ENCODE results near the gene PCA3.

DNA sequence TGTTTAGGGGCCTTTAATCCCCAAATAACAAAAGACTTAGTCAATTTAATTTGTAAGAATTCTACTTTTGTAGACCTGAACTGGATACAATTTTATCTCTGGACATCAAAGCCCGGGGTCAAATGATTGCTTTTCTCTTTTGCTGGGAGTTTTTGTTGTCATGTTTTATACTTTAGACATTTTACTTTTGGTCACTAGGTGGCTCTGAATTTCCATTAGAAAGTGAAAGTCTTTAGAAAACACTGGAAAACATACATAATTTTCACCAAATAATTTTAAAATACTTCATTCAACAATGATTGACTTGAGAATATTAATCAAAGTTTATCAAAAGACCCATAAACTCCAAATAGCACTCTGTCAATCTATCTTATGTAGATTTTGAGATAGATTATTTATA is 2.8 kb upstream of the PCA3 start:
- TF ChIP-seq, protein P1, sequence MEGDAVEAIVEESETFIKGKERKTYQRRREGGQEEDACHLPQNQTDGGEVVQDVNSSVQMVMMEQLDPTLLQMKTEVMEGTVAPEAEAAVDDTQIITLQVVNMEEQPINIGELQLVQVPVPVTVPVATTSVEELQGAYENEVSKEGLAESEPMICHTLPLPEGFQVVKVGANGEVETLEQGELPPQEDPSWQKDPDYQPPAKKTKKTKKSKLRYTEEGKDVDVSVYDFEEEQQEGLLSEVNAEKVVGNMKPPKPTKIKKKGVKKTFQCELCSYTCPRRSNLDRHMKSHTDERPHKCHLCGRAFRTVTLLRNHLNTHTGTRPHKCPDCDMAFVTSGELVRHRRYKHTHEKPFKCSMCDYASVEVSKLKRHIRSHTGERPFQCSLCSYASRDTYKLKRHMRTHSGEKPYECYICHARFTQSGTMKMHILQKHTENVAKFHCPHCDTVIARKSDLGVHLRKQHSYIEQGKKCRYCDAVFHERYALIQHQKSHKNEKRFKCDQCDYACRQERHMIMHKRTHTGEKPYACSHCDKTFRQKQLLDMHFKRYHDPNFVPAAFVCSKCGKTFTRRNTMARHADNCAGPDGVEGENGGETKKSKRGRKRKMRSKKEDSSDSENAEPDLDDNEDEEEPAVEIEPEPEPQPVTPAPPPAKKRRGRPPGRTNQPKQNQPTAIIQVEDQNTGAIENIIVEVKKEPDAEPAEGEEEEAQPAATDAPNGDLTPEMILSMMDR (IDR thresholded peaks at IDR 0.05) = peak; percentile 50
- TF ChIP-seq, protein P2, sequence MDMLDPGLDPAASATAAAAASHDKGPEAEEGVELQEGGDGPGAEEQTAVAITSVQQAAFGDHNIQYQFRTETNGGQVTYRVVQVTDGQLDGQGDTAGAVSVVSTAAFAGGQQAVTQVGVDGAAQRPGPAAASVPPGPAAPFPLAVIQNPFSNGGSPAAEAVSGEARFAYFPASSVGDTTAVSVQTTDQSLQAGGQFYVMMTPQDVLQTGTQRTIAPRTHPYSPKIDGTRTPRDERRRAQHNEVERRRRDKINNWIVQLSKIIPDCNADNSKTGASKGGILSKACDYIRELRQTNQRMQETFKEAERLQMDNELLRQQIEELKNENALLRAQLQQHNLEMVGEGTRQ (IDR thresholded peaks at IDR 0.05) = no peak
- TF ChIP-seq HDAC2 (IDR thresholded peaks at IDR 0.05) = no peak
- TF ChIP-seq, protein P3, sequence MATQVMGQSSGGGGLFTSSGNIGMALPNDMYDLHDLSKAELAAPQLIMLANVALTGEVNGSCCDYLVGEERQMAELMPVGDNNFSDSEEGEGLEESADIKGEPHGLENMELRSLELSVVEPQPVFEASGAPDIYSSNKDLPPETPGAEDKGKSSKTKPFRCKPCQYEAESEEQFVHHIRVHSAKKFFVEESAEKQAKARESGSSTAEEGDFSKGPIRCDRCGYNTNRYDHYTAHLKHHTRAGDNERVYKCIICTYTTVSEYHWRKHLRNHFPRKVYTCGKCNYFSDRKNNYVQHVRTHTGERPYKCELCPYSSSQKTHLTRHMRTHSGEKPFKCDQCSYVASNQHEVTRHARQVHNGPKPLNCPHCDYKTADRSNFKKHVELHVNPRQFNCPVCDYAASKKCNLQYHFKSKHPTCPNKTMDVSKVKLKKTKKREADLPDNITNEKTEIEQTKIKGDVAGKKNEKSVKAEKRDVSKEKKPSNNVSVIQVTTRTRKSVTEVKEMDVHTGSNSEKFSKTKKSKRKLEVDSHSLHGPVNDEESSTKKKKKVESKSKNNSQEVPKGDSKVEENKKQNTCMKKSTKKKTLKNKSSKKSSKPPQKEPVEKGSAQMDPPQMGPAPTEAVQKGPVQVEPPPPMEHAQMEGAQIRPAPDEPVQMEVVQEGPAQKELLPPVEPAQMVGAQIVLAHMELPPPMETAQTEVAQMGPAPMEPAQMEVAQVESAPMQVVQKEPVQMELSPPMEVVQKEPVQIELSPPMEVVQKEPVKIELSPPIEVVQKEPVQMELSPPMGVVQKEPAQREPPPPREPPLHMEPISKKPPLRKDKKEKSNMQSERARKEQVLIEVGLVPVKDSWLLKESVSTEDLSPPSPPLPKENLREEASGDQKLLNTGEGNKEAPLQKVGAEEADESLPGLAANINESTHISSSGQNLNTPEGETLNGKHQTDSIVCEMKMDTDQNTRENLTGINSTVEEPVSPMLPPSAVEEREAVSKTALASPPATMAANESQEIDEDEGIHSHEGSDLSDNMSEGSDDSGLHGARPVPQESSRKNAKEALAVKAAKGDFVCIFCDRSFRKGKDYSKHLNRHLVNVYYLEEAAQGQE (IDR thresholded peaks at IDR 0.05) = no peak
- TF ChIP-seq, protein P4, sequence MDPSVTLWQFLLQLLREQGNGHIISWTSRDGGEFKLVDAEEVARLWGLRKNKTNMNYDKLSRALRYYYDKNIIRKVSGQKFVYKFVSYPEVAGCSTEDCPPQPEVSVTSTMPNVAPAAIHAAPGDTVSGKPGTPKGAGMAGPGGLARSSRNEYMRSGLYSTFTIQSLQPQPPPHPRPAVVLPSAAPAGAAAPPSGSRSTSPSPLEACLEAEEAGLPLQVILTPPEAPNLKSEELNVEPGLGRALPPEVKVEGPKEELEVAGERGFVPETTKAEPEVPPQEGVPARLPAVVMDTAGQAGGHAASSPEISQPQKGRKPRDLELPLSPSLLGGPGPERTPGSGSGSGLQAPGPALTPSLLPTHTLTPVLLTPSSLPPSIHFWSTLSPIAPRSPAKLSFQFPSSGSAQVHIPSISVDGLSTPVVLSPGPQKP (IDR thresholded peaks at IDR 0.05; ENCODE audit: low read depth, low read length) = no peak
- TF ChIP-seq POLR2A (IDR thresholded peaks at IDR 0.05; ENCODE audit: low read length) = no peak
- no peak for TF ChIP-seq BHLHE40 (IDR thresholded peaks at IDR 0.05; ENCODE audit: low read depth, low read length)
- TF ChIP-seq EP300 (IDR thresholded peaks at IDR 0.05) = no peak
- TF ChIP-seq TP53 (CRISPR knock-in tag; IDR thresholded peaks at IDR 0.05) = no peak
- no peak for TF ChIP-seq KDM1A (IDR thresholded peaks at IDR 0.05; ENCODE audit: low read depth)
- TF ChIP-seq CHD4 (IDR thresholded peaks at IDR 0.05; ENCODE audit: borderline replicate concordance) = no peak
- TF ChIP-seq CEBPB (IDR thresholded peaks at IDR 0.05) = no peak
- TF ChIP-seq, protein P5, sequence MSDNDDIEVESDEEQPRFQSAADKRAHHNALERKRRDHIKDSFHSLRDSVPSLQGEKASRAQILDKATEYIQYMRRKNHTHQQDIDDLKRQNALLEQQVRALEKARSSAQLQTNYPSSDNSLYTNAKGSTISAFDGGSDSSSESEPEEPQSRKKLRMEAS (IDR thresholded peaks at IDR 0.05) = no peak
- TF ChIP-seq SMC3 (IDR thresholded peaks at IDR 0.05) = peak; percentile 38; the same call in 1 of the 3 replicates
